Measurements from ENCODE around the gene KRTAP9-6.
"Not testable (repeated sequence)": the region's sequence is repeated elsewhere in the genome, so short reads cannot be mapped to it uniquely, and the experiment has no call there.

The KRTAP9-6 gene

GRCh38 chr17:41271858-41272257, 6.7 kb downstream of the KRTAP9-6 start:
- TF ChIP-seq CTCF (conservative IDR thresholded peaks at IDR 0.05) (no peak), ZFX (IDR thresholded peaks at IDR 0.05) (no peak)
- no peak overlapping the region for H3K27ac ChIP-seq

GRCh38 chr17:41275648-41276190, 10.5 kb downstream of the KRTAP9-6 start, which contains the start of gene KRTAP9-7:
Gene KRTAP9-7, plus strand, starts transcription at chr17:41275698. Its CDS starts 0 bp downstream, at chr17:41275698.
- not testable (repeated sequence) for H3K27ac ChIP-seq

GRCh38 chr17:41278176-41278955, 13.2 kb downstream of the KRTAP9-6 start:
- TF ChIP-seq CTCF (conservative IDR thresholded peaks at IDR 0.05): no peak
- TF ChIP-seq ZFX (IDR thresholded peaks at IDR 0.05): no peak
- H3K27ac ChIP-seq: no peak overlapping the region

GRCh38 chr17:41284043-41284442, 18.9 kb downstream of the KRTAP9-6 start:
- H3K27ac ChIP-seq: no peak overlapping the region
- no peak for TF ChIP-seq ZFX (IDR thresholded peaks at IDR 0.05)

GRCh38 chr17:41284546-41284945, 19.4 kb downstream of the KRTAP9-6 start:
- no peak overlapping the region for H3K27ac ChIP-seq
- no peak for TF ChIP-seq CTCF (conservative IDR thresholded peaks at IDR 0.05)
- TF ChIP-seq ZFX (IDR thresholded peaks at IDR 0.05): no peak

DNA sequence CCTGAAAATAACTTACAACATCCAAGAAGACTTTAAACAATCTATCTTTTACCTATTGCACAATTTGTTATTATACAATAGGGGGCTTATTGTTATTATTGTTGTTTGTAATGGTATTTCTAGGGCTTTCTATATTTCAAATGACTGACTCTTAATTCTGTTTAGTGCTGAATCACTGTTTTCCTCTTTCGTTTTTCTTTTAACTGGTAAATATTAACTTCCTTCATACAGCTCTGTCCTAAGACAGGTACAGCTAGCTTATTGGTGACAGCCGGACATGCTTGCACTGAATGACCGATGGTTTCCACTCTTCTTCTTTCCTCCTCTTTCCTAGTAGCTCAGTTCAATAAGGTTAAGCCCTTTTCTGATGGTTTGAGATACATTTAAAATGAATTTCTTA, 21.9 kb downstream of the KRTAP9-6 start:
- TF ChIP-seq CTCF (conservative IDR thresholded peaks at IDR 0.05): no peak
- TF ChIP-seq ZFX (IDR thresholded peaks at IDR 0.05): no peak
- no peak overlapping the region for H3K27ac ChIP-seq

DNA sequence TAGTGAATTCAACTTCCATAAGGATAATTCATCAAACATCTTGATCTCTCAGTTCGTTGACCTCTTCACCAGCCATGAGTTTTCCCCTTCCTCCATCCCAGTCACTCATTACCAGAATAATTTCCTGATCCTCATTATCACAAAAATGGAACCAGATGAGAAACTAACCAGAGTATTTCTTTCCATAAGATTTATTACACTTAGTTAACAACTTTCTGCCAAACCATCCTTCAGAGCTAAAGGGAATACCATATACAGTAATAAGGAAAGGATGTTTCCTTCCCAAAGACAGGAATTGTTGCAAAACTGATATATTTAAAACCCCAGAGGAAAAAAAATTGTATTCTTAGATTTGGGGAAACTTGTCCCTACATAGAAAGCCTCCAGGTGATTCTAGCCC, 28.8 kb downstream of the KRTAP9-6 start:
- TF ChIP-seq ZFX (IDR thresholded peaks at IDR 0.05): no peak
- H3K27ac ChIP-seq: no peak overlapping the region

- TF ChIP-seq ZFX (IDR thresholded peaks at IDR 0.05) (no peak), CTCF (conservative IDR thresholded peaks at IDR 0.05) (no peak)
These were observed 31.7 kb downstream of the KRTAP9-6 start for GRCh38 chr17:41296846-41297245.

More at GRCh38 chr17:41296846-41297245, 31.7 kb downstream of the KRTAP9-6 start:
- H3K27ac ChIP-seq: no peak overlapping the region

All from C4-2B (cell line).